ENCODE data around the gene TUT4. TPM values are rescaled to one million over a fixed set of nuclear protein-coding genes. Genes with fewer than 3 reads are reported as not detected.

The TUT4 gene
- total RNA-seq, 1 donor from 2014 or later = 139 TPM

- no peak overlapping the region for H3K4me3 Mint-ChIP-seq (ENCODE audit: low read depth)
- no peaks in the 10 kb centered on the region for H3K27me3 Mint-ChIP-seq
- TF ChIP-seq CTCF (IDR thresholded peaks at IDR 0.05; ENCODE audit: unreplicated experiment) = no peak
- peaks cover 9% of the 10 kb centered on the region for H3K36me3 Mint-ChIP-seq (ENCODE audit: insufficient read depth)
- DNase-seq (ENCODE audit: low spot score, unreplicated experiment) = no peak
- peak overlapping the region; percentile 19 for H3K27ac Mint-ChIP-seq
- H3K4me1 Mint-ChIP-seq (ENCODE audit: low read depth) = peaks cover 17% of the 10 kb centered on the region
- H3K9me3 Mint-ChIP-seq (ENCODE audit: low read depth) = no peaks in the 10 kb centered on the region
These were observed 65.3 kb downstream of the TUT4 start for GRCh38 chr1:52487632-52488031.

DNA sequence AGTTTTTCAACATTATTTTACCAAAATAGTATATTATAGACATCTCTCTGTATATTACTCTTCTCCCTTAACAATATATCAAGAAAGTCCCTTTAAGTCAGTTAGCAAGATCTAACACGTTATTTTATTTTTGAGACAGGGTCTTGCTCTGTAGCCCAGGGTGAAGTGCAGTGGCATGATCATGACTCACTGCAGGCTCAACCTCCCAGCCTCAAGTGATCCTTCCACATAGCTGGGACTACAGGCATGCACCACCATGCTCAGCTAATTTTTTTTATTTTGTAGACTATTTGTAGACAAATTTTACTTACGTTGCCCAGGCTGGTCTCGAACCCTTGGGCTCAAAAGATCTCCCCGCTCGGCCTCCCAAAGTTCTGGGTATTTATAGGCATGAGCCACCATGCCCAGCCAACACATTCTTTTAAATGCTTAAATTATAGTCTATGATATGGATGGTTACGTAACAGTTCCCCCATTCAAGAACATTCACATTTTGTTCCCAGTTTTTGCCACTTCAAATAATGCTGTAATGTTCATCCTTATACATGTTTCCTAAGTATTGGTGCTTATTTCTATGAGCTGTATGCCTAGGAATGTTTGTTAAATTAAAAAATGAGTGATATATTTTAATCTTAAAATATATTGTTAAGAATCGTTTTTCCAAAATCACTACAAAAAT, 70.4 kb downstream of the TUT4 start:
- no peaks in the 10 kb centered on the region for H3K27me3 Mint-ChIP-seq
- no peak for TF ChIP-seq CTCF (IDR thresholded peaks at IDR 0.05; ENCODE audit: unreplicated experiment)
- H3K9me3 Mint-ChIP-seq (ENCODE audit: low read depth) = no peaks in the 10 kb centered on the region
- DNase-seq (ENCODE audit: low spot score, unreplicated experiment) = no peak
- peaks cover 5% of the 10 kb centered on the region for H3K4me1 Mint-ChIP-seq (ENCODE audit: low read depth)
- H3K36me3 Mint-ChIP-seq (ENCODE audit: insufficient read depth) = peaks cover 4% of the 10 kb centered on the region
- H3K27ac Mint-ChIP-seq = no peak overlapping the region
- H3K4me3 Mint-ChIP-seq (ENCODE audit: low read depth) = no peak overlapping the region

- no peak overlapping the region for H3K27ac Mint-ChIP-seq
- no peak overlapping the region for H3K4me3 Mint-ChIP-seq (ENCODE audit: low read depth)
- no peaks in the 10 kb centered on the region for H3K27me3 Mint-ChIP-seq
- no peak for DNase-seq (ENCODE audit: low spot score, unreplicated experiment)
- no peaks in the 10 kb centered on the region for H3K4me1 Mint-ChIP-seq (ENCODE audit: low read depth)
- no peak for TF ChIP-seq CTCF (IDR thresholded peaks at IDR 0.05; ENCODE audit: unreplicated experiment)
- peaks cover 12% of the 10 kb centered on the region for H3K36me3 Mint-ChIP-seq (ENCODE audit: insufficient read depth)
- H3K9me3 Mint-ChIP-seq (ENCODE audit: low read depth) = no peaks in the 10 kb centered on the region
These were observed 73.8 kb downstream of the TUT4 start for GRCh38 chr1:52479076-52479475.

- Mint-ChIP-seq H3K9me3 (ENCODE audit: low read depth) (no peaks in the 10 kb centered on the region), H3K4me1 (ENCODE audit: low read depth) (no peaks in the 10 kb centered on the region), H3K36me3 (ENCODE audit: insufficient read depth) (peaks cover 15% of the 10 kb centered on the region), H3K27me3 (no peaks in the 10 kb centered on the region), H3K4me3 (ENCODE audit: low read depth) (no peak overlapping the region), H3K27ac (no peak overlapping the region)
- TF ChIP-seq CTCF (IDR thresholded peaks at IDR 0.05; ENCODE audit: unreplicated experiment) = no peak
- no peak for DNase-seq (ENCODE audit: low spot score, unreplicated experiment)
These were observed 75.0 kb downstream of the TUT4 start for GRCh38 chr1:52477876-52478275.

- Mint-ChIP-seq H3K9me3 (ENCODE audit: low read depth) (no peaks in the 10 kb centered on the region), H3K27ac (no peak overlapping the region)
These were observed 75.9 kb downstream of the TUT4 start for GRCh38 chr1:52476943-52477342.

More at GRCh38 chr1:52476943-52477342, 75.9 kb downstream of the TUT4 start:
- no peak for DNase-seq (ENCODE audit: low spot score, unreplicated experiment)
- TF ChIP-seq CTCF (IDR thresholded peaks at IDR 0.05; ENCODE audit: unreplicated experiment) = no peak
- Mint-ChIP-seq H3K27me3 (no peaks in the 10 kb centered on the region), H3K4me3 (ENCODE audit: low read depth) (no peak overlapping the region), H3K36me3 (ENCODE audit: insufficient read depth) (peaks cover 15% of the 10 kb centered on the region), H3K4me1 (ENCODE audit: low read depth) (no peaks in the 10 kb centered on the region)

Measured in progenitor cell of endocrine pancreas (in vitro differentiated cells).